Measurements from ENCODE around the gene PIEZO2.

Gene PIEZO2

GRCh38 chr18:10771053-10771709 is 378.2 kb downstream of the PIEZO2 start:
- no peak for DNase-seq

- DNase-seq: no peak
Observed at GRCh38 chr18:10770264-10770663, 379.1 kb downstream of the PIEZO2 start.

DNA sequence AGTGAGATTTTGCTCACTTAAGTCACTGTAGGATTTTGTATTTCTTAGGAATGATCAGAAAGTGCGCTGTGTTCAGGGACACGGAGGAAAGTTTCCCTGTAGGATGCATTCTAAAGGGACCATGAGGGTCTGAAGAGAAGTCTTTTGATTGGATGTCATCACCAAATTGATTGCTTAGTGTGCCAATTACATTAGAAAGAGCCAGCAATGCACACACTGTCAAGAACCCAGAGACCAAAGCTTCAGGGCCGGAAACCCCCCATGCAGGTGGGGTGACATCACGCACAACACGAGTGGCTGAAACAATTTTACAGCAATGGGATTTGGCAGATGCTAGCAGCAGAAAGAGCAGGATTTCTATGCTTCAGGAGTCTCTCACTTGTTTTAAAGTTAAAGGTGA is 381.1 kb downstream of the PIEZO2 start:
- DNase-seq: no peak

DNA sequence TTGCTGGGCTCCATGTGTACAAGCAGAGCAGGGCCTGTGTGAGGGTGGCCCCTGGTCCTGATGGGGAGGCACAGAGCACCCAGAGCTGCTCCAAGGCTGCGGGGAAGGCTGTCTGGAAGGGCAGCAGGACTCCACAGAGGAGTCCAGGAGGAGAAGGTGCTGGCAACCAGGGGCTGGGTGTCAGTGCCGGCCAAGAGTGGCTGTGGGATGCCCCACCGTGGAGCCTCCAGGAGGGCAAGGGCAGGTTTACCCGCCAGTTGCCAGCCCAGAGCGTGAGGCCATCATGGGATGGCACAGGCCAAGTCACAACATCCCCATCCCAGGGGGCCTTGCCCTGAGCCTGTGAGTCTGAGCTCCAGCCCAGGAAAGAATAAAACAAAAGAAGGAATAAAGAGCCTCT is 381.7 kb downstream of the PIEZO2 start:
- DNase-seq: no peak

DNA sequence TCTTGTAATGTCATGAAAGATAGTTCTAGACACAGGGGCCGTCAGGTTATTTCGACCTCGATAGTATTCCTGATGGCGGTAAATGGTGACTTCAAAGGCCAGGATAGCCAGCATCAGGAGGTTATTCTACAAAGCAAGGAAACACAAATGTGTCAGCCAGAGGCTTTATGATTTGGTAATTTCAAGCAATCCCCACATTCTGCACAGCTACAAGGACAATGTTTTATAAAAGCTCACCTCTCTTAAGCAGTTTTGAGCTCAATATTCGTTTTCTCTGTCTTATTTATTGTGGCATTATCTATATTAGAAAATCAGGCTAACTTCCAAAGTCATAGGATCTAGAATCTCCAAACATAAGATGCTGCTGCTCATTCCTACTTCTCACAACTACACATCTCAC is 388.4 kb downstream of the PIEZO2 start:
- DNase-seq: no peak

- no peak for DNase-seq
Observed at GRCh38 chr18:10759241-10759640, 390.1 kb downstream of the PIEZO2 start.

DNA sequence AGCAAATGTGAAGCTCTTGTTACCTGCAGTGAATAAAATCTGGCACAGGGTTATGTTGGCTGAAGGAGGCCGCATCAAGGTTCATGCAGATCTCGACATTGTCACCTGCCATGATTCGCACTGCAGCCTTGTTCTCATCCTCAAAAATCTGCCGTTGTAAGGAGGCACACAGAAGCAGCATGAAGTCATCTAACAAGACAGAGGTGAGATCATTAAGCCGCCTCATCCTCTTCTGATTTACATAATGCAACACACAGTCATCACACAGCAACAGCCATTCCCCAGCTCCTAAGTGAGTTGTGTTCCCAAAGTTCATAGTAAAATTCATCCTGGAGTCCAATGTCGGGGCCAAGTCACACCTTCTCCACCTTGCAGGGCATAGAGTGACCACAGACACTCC is 391.4 kb downstream of the PIEZO2 start:
- no peak for DNase-seq

DNA sequence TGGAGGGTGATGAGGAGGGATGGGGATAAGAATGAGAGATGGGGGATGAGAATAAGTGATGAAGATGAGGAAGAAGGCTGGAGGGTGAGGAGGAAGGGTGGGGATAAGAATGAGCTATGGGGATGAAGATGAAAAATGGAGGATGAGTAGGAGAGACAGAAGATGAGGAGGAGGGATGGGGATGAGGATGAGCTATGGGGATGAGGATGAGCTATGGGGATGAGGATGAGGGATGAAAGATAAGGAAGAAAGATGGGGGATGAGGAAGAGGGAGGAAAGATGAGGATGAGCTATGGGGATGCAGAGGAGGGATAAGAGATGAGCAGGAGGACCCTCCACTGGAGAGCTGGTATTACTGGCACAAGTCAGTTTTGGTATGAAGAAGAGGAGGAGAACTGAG is 392.0 kb downstream of the PIEZO2 start:
- DNase-seq: no peak

GRCh38 chr18:10755855-10756254 is 393.5 kb downstream of the PIEZO2 start:
- no peak for DNase-seq

DNA sequence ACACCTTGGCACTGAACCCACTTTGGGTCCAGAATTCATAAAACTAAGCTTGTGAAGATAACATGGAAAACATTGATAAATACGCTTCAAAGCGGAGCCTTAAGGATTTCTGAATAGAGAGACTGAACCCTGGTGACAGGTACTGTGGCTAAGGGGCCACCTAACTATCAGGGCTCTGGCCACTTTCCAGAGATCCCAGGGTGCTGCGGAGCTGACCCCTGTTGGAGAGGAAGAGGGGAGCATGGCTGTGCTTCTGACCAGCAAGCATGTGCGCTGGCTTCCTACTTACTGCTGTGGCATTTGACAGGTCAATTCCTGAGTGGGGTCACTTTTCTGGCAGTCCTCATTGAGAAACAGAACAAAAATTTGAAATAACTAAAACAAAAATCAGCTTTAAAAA is 395.2 kb downstream of the PIEZO2 start:
- DNase-seq: no peak

GRCh38 chr18:10752382-10752781 is 397.0 kb downstream of the PIEZO2 start:
- DNase-seq: no peak

DNA sequence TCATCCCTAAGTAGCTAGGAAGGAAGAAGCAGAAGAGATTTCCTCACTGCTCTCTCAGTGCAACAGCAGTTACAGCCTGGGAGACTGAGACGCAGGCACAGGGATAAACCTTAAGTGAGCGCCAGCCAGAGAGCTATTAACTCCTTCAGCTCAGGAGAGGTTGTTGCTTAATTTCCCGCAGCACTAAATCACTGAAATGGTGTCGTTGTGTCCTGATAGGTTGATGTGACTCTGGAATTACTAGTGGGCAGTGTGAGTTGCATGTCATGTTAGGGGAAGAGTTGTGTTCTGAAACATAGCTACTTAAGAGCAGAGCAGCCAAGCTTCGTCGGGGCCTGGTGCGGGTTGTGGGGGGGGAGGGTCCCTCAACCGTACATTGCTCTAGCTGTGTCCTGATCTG is 397.7 kb downstream of the PIEZO2 start:
- no peak for DNase-seq

GRCh38 chr18:10750191-10751035 is 399.0 kb downstream of the PIEZO2 start:
- DNase-seq: no peak

DNA sequence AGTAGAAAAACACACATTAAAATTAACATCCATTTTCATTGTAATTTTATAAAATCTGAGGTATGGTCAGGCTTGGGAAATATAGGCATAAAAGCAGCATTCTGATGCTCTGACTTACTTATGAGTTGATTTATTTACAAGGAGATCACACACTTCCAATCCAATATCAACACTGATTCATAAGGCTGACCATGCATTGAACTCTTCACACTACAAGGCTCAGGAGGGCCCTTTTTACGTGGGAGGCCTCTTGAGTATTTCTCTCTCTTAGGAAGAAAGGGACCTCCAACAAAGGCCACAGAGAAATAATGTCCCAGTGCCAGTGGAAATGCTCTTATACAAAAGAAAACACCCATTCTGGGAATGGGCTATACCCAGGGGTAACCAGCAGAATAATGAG is 400.7 kb downstream of the PIEZO2 start:
- no peak for DNase-seq

- no peak for DNase-seq
Observed at GRCh38 chr18:10745971-10746370, 403.4 kb downstream of the PIEZO2 start.

DNA sequence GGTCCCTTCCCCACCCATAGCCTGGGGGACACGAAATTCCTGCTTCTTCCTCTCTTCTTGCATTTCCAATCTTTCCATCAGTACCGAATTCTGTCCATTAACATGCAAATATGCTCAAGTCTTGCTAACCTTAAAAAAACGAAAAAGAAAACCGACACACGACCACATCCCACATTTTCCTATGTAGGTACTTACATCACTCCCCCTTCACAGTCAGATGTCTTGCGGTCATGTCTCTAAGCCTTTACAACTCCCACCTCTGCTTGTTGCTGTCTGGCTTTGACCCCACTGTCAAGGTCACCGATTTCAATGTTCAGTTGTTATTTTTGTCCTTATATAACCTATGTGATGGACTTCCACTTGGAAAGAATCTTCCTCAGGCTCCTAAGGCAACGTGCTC is 404.1 kb downstream of the PIEZO2 start:
- no peak for DNase-seq

GRCh38 chr18:10743766-10744165 is 405.6 kb downstream of the PIEZO2 start:
- no peak for DNase-seq

GRCh38 chr18:10739152-10739551 is 410.2 kb downstream of the PIEZO2 start:
- no peak for DNase-seq

- DNase-seq: no peak
Observed at GRCh38 chr18:10736984-10737383, 412.4 kb downstream of the PIEZO2 start.

DNA sequence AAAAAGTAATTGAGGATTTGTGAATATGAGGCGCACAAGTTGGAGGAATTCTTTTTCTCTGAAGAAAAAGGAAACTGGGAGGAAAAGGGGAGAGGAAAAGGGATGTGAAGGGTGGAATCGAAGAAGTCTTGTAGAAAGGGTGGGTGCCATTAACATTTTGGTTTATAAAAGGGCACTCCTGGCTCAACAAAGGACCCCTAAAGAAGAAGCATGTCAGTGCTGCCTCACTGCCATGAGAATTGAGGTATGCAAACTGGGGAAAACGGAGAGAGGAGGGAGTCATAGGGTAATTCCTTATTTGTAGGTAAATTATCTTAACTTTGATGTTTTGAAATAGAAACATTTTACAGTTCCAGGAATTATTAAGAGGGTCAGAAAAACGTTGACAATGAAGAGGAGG is 416.4 kb downstream of the PIEZO2 start:
- DNase-seq: no peak

GRCh38 chr18:10727477-10727876 is 421.9 kb downstream of the PIEZO2 start:
- peak in 1 of 2 experiments; percentile 1 for DNase-seq

GRCh38 chr18:10726198-10727068 is 422.9 kb downstream of the PIEZO2 start:
- DNase-seq: no peak

GRCh38 chr18:10724666-10725065 is 424.7 kb downstream of the PIEZO2 start:
- no peak for DNase-seq

DNA sequence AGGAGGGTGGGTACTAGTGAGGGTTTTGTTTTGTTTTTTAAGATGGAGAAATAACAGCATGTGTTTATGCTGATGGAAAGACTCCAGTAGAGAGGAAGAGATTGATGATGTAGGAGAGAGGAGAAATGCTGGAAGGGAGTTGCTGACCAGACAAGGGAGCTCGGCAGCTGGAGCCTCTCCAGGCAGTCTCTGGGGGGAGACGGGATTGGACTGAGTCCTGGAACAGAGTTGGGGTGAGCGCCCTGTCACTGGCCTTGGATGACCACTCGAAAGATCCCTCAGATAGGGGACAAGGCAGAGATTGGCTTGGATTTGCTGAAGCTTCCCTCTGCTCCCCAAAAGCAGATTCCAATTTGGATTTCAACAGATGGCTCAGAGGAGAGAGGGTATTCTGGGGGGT is 425.9 kb downstream of the PIEZO2 start:
- DNase-seq: no peak
